B cell (primary cell): ENCODE results near the gene TMEM255B. TPM values are rescaled to one million over a fixed set of nuclear protein-coding genes. Genes with fewer than 3 reads are reported as not detected.

Source experiments
- ATAC-seq: fragments of 200-7000 bp; cut with Tn5 transposase; one replicate; pipeline ENCODE4 v1.10.0; 2021; ENCODE audit warnings: low read depth, mild to moderate bottlenecking, moderate number of reproducible peaks, moderate library complexity
- CTCF ChIA-PET: fragments of 350-600 bp; sonication (Branson Sonifier 250); formaldehyde crosslinking; loops from one replicate; lab custom pipeline; 2021; ENCODE audit warnings: antibody characterized with exemption, inconsistent platforms; lab: Charles Lee
- POLR2A ChIA-PET: fragments of 350-600 bp; sonication (Branson Sonifier 250); formaldehyde crosslinking; loops from one replicate; lab custom pipeline; 2021; ENCODE audit warnings: antibody characterized with exemption; lab: Charles Lee
- DNase-seq: peaks from one replicate; pipeline ENCODE4 v3.0.0; 2013
- H2AFZ ChIP-seq: 2 replicates; pipeline ENCODE4 v1.6.1; 2012; ENCODE audit warnings: mild to moderate bottlenecking, low read depth, low read length; ENCODE audit not compliant: insufficient read depth, poor library complexity, severe bottlenecking
- H3K27ac ChIP-seq, 2 donors: 1 replicate in 1 of 2; 2 replicates in 1 of 2; pipeline ENCODE4 v1.5.1; 2012 to 2013; ENCODE audit warnings: low read length in 2 of 2, mild to moderate bottlenecking in 2 of 2, moderate library complexity in 1 of 2
- H3K27me3 ChIP-seq, 4 experiments: fragments of 200-600 bp in 1 of 4; sonication (generic) in 1 of 4; replicated peaks in 1 of 4; 1 replicate in 2 of 4; 2 replicates in 2 of 4; pipeline versions ENCODE4 v1.6.1 to v1.7.0; 2013 to 2016; ENCODE audit warnings: low read length in 3 of 4, mild to moderate bottlenecking in 2 of 4, mixed read lengths in 1 of 4, moderate library complexity in 1 of 4; ENCODE audit not compliant: insufficient read depth in 4 of 4, control insufficient read depth in 3 of 4; ENCODE audit errors: control extremely low read depth in 1 of 4
- H3K36me3 ChIP-seq, 2 experiments: replicated peaks in 1 of 2; 1 replicate in 1 of 2; 2 replicates in 1 of 2; pipeline versions ENCODE4 v1.6.1 to v1.7.1; 2013; ENCODE audit warnings: low read length in 1 of 2; ENCODE audit not compliant: insufficient read depth in 2 of 2, control insufficient read depth in 1 of 2; ENCODE audit errors: control extremely low read depth in 1 of 2, extremely low read depth in 1 of 2
- H3K4me1 ChIP-seq, 2 donors: fragments of 200-600 bp in 1 of 2; sonication (generic) in 1 of 2; 1 replicate in 1 of 2; 2 replicates in 1 of 2; pipeline versions ENCODE4 v1.5.1 to v1.6.1; 2013 to 2017; ENCODE audit warnings: low read length in 2 of 2; ENCODE audit not compliant: control insufficient read depth in 2 of 2, insufficient read depth in 2 of 2
- H3K4me2 ChIP-seq: replicated peaks from 2 replicates; pipeline ENCODE3; 2012; ENCODE audit warnings: mild to moderate bottlenecking, low read depth, low read length; ENCODE audit not compliant: poor library complexity, severe bottlenecking
- H3K4me3 ChIP-seq, 5 experiments: fragments of 200-600 bp in 1 of 5; sonication (generic) in 1 of 5; 1 replicate in 3 of 5; 2 replicates in 2 of 5; pipeline versions ENCODE4 v1.5.1 to v1.7.0; 2011 to 2016; ENCODE audit warnings: low read length in 4 of 5, mild to moderate bottlenecking in 4 of 5, low read depth in 2 of 5, control low read depth in 1 of 5, moderate library complexity in 1 of 5; ENCODE audit not compliant: insufficient read depth in 1 of 5; ENCODE audit errors: control extremely low read depth in 1 of 5, extremely low read depth in 1 of 5
- H3K79me2 ChIP-seq: fragments of 200-600 bp; sonication (generic); one replicate; pipeline ENCODE4 v1.6.0; 2016; ENCODE audit warnings: low read length; ENCODE audit not compliant: control insufficient read depth, insufficient read depth
- H3K9ac ChIP-seq: fragments of 200-600 bp; sonication (generic); 2 replicates; pipeline ENCODE4 v1.6.1; 2017; ENCODE audit warnings: mild to moderate bottlenecking, low read length, moderate library complexity
- H3K9me3 ChIP-seq, 3 donors: one replicate each; pipeline versions ENCODE4 v1.6.1 to v1.7.1; 2013; ENCODE audit warnings: low read length in 2 of 3; ENCODE audit not compliant: control insufficient read depth in 2 of 3, insufficient read depth in 1 of 3; ENCODE audit errors: control extremely low read depth in 1 of 3
- H4K20me1 ChIP-seq: 2 replicates; pipeline ENCODE4 v1.6.0; 2012; ENCODE audit warnings: mild to moderate bottlenecking, low read length; ENCODE audit not compliant: insufficient read depth, control insufficient read depth, poor library complexity, severe bottlenecking
- H3K27ac Mint-ChIP-seq: one replicate; pipeline ENCODE4 v1.8.0; 2021; ENCODE audit warnings: mixed read lengths
- H3K27me3 Mint-ChIP-seq: one replicate; pipeline ENCODE4 v1.8.0; 2021; ENCODE audit warnings: mixed read lengths
- H3K4me1 Mint-ChIP-seq: one replicate; pipeline ENCODE4 v1.8.0; 2021; ENCODE audit warnings: mixed read lengths
- H3K4me3 Mint-ChIP-seq: one replicate; pipeline ENCODE4 v1.8.0; 2021; ENCODE audit warnings: mixed read lengths
- H3K9me3 Mint-ChIP-seq: one replicate; pipeline ENCODE4 v1.8.0; 2022; ENCODE audit warnings: mixed read lengths; ENCODE audit not compliant: insufficient read depth
- CTCF ChIP-seq: fragments of 200-600 bp; IDR thresholded peaks from one replicate; pipeline ENCODE4 v1.8.0; 2022; ENCODE audit warnings: antibody characterized with exemption, mild to moderate bottlenecking
- EZH2 ChIP-seq: IDR thresholded peaks from 2 replicates; pipeline ENCODE4 v1.6.1; 2012; ENCODE audit warnings: borderline replicate concordance, low read depth, mild to moderate bottlenecking, moderate library complexity, low read length; ENCODE audit not compliant: insufficient read depth, poor library complexity, severe bottlenecking
- WGBS: methylation state at CpG from one replicate; pipeline ENCODE4 v1.1.5; 2013; ENCODE audit warnings: missing lambda C conversion rate; ENCODE audit not compliant: insufficient coverage; 5-methylcytosine and 5-hydroxymethylcytosine counted together
- intact Hi-C: fragments of 100-400 bp; cut with micrococcal nuclease; formaldehyde crosslinking; loops from one replicate; pipeline ENCODE4 v1.10.0; 2022
- polyA plus RNA-seq: library from polyadenylated mRNA; depleted of rRNA; stranded (reverse); fragments of >200 nt; gene quantifications from 2 replicates; pipeline ENCODE4 v1.2.3, GENCODE V29; 2012
- total RNA-seq, 2 donors: library from RNA; stranded (reverse); fragments of 120-200 nt in 1 of 2; gene quantifications; 1 replicate in 1 of 2; 2 replicates in 1 of 2; pipeline versions ENCODE4 v1.2.3 to v1.2.4, GENCODE V29; 2013 to 2022

The TMEM255B gene
- total and polyA plus RNA-seq, 2 donors (not counting 1 experiment from before 2014, with no cell fraction given) = 2.1 to 8.2 TPM

GRCh38 chr13:113863524-113864272, 104.7 kb downstream of the TMEM255B start, which contains the start of gene GAS6:
Gene GAS6 (minus strand): TSS chr13:113864076. CDS start chr13:113863920, 156 bp downstream.
- ATAC-seq = peak; percentile 24
- Histone ChIP-seq H4K20me1 (no peaks in the 10 kb centered on the region), H3K27me3 (peaks cover 0 to 49% (median 21%) of the 10 kb centered on the region in 4 experiments), H3K79me2 (no peaks in the 10 kb centered on the region), H3K9ac (peak within 1 kb of the TSS; percentile 61), H3K4me1 (peaks cover 16 to 19% of the 10 kb centered on the region in 2 donors), H3K36me3 (no peaks in the 10 kb centered on the region), H3K4me3 (peak within 1 kb of the TSS in 3 of 5 experiments; percentile 44 to 55 (median 53)), H3K27ac (no peak within 1 kb of the TSS), H2AFZ (peak within 1 kb of the TSS; percentile 70), H3K9me3 (peaks cover 0 to 11% (median 0%) of the 10 kb centered on the region in 3 donors), H3K4me2 (peak within 1 kb of the TSS; percentile 93)
- Mint-ChIP-seq H3K4me3 (peak within 1 kb of the TSS; percentile 81), H3K27me3 (peaks cover 46% of the 10 kb centered on the region), H3K9me3 (peaks cover 6% of the 10 kb centered on the region), H3K27ac (no peak within 1 kb of the TSS), H3K4me1 (peaks cover 16% of the 10 kb centered on the region)
- intact Hi-C loops = no loop called here
- DNase-seq = peak; percentile 38
- TF ChIP-seq EZH2 (no peak), CTCF (no peak)
- ChIA-PET CTCF (no interaction called here), POLR2A (no interaction called here)
- 1% methylated on average over 116 of the region's 116 CpGs for WGBS
